Measurements from ENCODE around the gene CAMK4.
"Not testable (repeated sequence)": the region's sequence is repeated elsewhere in the genome, so short reads cannot be mapped to it uniquely, and the experiment has no call there.

CAMK4 gene

GRCh38 chr5:111229871-111230810 is 6.0 kb downstream of the CAMK4 start:
- no peak for DNase-seq

- DNase-seq, result no peak
Observed at GRCh38 chr5:111231119-111231518, 6.9 kb downstream of the CAMK4 start.

GRCh38 chr5:111232311-111233051 is 8.3 kb downstream of the CAMK4 start:
- no peak for DNase-seq

- DNase-seq, result no peak
Observed at GRCh38 chr5:111233052-111233374, 8.8 kb downstream of the CAMK4 start.

- DNase-seq, result no peak
Observed at GRCh38 chr5:111234125-111234524, 9.9 kb downstream of the CAMK4 start.

GRCh38 chr5:111235635-111236034 is 11.5 kb downstream of the CAMK4 start:
- no peak for DNase-seq

- DNase-seq, result no peak
Observed at GRCh38 chr5:111236348-111236747, 12.2 kb downstream of the CAMK4 start.

GRCh38 chr5:111236995-111237394 is 12.8 kb downstream of the CAMK4 start:
- no peak for DNase-seq

- DNase-seq, result no peak
Observed at GRCh38 chr5:111237470-111237869, 13.3 kb downstream of the CAMK4 start.

GRCh38 chr5:111238431-111239225 is 14.4 kb downstream of the CAMK4 start:
- no peak for DNase-seq

- DNase-seq, result no peak
Observed at GRCh38 chr5:111241696-111242095, 17.5 kb downstream of the CAMK4 start.

- no peak for DNase-seq
Observed at GRCh38 chr5:111242606-111243005, 18.4 kb downstream of the CAMK4 start.

GRCh38 chr5:111243318-111243717 is 19.1 kb downstream of the CAMK4 start:
- no peak for DNase-seq

GRCh38 chr5:111245654-111246053 is 21.5 kb downstream of the CAMK4 start:
- DNase-seq, result no peak

- DNase-seq, result no peak
Observed at GRCh38 chr5:111246459-111246858, 22.3 kb downstream of the CAMK4 start.

GRCh38 chr5:111248571-111248970 is 24.4 kb downstream of the CAMK4 start:
- no peak for DNase-seq

GRCh38 chr5:111251921-111252320 is 27.7 kb downstream of the CAMK4 start:
- DNase-seq, result no peak

GRCh38 chr5:111252799-111253545 is 28.8 kb downstream of the CAMK4 start:
- DNase-seq, result peak; percentile 68

GRCh38 chr5:111254613-111255012 is 30.4 kb downstream of the CAMK4 start:
- peak; percentile 88 for DNase-seq

- DNase-seq, result no peak
Observed at GRCh38 chr5:111255169-111255568, 31.0 kb downstream of the CAMK4 start.

- no peak for DNase-seq
Observed at GRCh38 chr5:111256128-111256527, 31.9 kb downstream of the CAMK4 start.

- not testable (repeated sequence) for DNase-seq
Observed at GRCh38 chr5:111257610-111258009, 33.4 kb downstream of the CAMK4 start.

GRCh38 chr5:111259636-111260035 is 35.5 kb downstream of the CAMK4 start:
- no peak for DNase-seq

All from activated effector memory CD4-positive, alpha-beta T cell treated with anti-CD3 and anti-CD28 coated beads, Interleukin-2, amount 50 U/mL, for 16 hours (primary cell).